ENCODE data around the gene SACS.
"Not testable (repeated sequence)": the region's sequence is repeated elsewhere in the genome, so short reads cannot be mapped to it uniquely, and the experiment has no call there.

The SACS gene

DNA sequence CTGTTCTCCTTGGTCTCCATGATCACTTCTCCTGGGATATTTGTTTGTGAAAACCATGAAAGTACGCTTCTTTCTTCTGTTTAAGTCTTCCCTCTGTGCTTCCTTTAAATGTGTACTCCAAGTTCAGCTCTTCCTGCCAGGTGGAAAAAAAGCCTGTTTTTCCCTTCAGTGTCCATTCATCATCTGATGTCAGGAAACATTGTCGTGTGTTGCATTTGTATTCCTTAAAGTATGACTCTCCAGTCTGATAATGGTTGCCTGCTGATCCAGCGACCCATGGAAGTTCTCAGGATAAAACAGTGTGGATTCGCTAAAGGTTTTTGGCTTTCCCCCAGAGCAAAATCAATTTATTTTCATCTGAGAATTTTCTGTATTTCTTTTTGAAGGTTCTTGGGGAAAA, 22.3 kb downstream of the SACS start:
- H3K79me2 ChIP-seq (ENCODE audit: insufficient read depth, low read length) = no peaks in the 10 kb centered on the region
- H3K36me3 ChIP-seq (ENCODE audit: insufficient read depth, low read length) = no peaks in the 10 kb centered on the region
- no peak overlapping the region for H3K4me3 ChIP-seq (ENCODE audit: low read depth in 1 of 2, low read length in 2 of 2)
- H3K9ac ChIP-seq (ENCODE audit: low read depth, low read length) = no peak overlapping the region
- no peak overlapping the region for H3K4me2 ChIP-seq (ENCODE audit: insufficient read depth, low read length)
- H3K4me1 ChIP-seq (ENCODE audit: insufficient read depth, low read length) = no peaks in the 10 kb centered on the region
- H2AFZ ChIP-seq (ENCODE audit: low read depth, low read length) = no peak overlapping the region
- H3K27ac ChIP-seq (ENCODE audit: low read length) = no peak overlapping the region
- no peaks in the 10 kb centered on the region for H3K9me3 ChIP-seq (ENCODE audit: insufficient read depth, low read length, severe bottlenecking)
- ATAC-seq (ENCODE audit: insufficient read depth, low read depth) (no peak), DNase-seq (no peak)
- no peaks in the 10 kb centered on the region for H3K27me3 ChIP-seq (ENCODE audit: insufficient read depth, low read length, poor library complexity)
- TF ChIP-seq, protein P1, sequence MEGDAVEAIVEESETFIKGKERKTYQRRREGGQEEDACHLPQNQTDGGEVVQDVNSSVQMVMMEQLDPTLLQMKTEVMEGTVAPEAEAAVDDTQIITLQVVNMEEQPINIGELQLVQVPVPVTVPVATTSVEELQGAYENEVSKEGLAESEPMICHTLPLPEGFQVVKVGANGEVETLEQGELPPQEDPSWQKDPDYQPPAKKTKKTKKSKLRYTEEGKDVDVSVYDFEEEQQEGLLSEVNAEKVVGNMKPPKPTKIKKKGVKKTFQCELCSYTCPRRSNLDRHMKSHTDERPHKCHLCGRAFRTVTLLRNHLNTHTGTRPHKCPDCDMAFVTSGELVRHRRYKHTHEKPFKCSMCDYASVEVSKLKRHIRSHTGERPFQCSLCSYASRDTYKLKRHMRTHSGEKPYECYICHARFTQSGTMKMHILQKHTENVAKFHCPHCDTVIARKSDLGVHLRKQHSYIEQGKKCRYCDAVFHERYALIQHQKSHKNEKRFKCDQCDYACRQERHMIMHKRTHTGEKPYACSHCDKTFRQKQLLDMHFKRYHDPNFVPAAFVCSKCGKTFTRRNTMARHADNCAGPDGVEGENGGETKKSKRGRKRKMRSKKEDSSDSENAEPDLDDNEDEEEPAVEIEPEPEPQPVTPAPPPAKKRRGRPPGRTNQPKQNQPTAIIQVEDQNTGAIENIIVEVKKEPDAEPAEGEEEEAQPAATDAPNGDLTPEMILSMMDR (IDR thresholded peaks at IDR 0.05; ENCODE audit: borderline replicate concordance, extremely low read depth, low read length, poor library complexity, severe bottlenecking) = no peak
- no peak for TF ChIP-seq EZH2 (IDR thresholded peaks at IDR 0.05; ENCODE audit: borderline replicate concordance, low read depth, low read length, severe bottlenecking)
- H4K20me1 ChIP-seq (ENCODE audit: insufficient read depth, low read length) = no peaks in the 10 kb centered on the region

DNA sequence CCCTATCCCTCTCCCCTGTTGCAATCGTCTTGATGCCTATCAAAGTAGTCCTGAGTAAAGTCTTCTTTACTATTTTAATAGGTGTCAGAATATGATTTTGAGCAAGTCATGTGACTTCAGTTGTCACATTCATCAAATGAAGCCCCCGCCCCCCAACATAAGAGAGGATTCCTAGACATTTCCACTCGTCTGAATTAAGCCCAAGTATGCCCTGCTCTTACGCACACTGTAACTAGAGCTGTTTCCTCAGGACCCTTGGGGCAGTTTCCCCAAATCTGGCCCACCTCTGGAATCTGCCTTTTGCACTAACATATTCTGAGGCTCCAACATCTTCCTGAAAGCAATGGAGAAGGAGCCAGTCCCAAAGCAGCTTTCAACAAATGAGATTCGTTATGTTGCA, 25.5 kb downstream of the SACS start:
- Histone ChIP-seq H3K9ac (ENCODE audit: low read depth, low read length) (no peak overlapping the region), H3K4me2 (ENCODE audit: insufficient read depth, low read length) (no peak overlapping the region), H4K20me1 (ENCODE audit: insufficient read depth, low read length) (no peaks in the 10 kb centered on the region), H3K27ac (ENCODE audit: low read length) (no peak overlapping the region), H3K79me2 (ENCODE audit: insufficient read depth, low read length) (no peaks in the 10 kb centered on the region), H3K9me3 (ENCODE audit: insufficient read depth, low read length, severe bottlenecking) (no peaks in the 10 kb centered on the region), H2AFZ (ENCODE audit: low read depth, low read length) (no peak overlapping the region), H3K4me1 (ENCODE audit: insufficient read depth, low read length) (no peaks in the 10 kb centered on the region), H3K36me3 (ENCODE audit: insufficient read depth, low read length) (no peaks in the 10 kb centered on the region), H3K4me3 (ENCODE audit: low read depth in 1 of 2, low read length in 2 of 2) (no peak overlapping the region), H3K27me3 (ENCODE audit: insufficient read depth, low read length, poor library complexity) (no peaks in the 10 kb centered on the region)
- no peak for TF ChIP-seq EZH2 (IDR thresholded peaks at IDR 0.05; ENCODE audit: borderline replicate concordance, low read depth, low read length, severe bottlenecking)
- TF ChIP-seq, protein P1 (IDR thresholded peaks at IDR 0.05; ENCODE audit: borderline replicate concordance, extremely low read depth, low read length, poor library complexity, severe bottlenecking) = no peak
- DNase-seq = no peak
- no peak for ATAC-seq (ENCODE audit: insufficient read depth, low read depth)

DNA sequence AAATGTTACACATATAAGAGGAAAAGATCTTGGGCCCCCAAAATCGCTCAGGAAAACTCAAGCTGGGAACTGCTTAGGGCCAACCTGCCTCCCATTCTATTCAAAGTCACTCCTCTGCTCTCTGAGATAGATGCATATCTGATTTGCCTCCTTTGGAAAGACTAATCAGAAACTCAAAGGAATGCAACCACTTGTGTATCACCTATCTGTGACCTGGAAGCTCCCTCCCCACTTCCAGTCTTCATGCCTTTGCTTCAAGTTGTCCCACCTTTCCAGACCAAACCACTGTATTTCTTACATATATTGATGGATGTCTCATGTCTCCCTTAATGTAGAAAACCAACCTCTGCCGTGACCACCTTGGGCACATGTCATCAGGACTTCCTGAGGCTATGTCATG, 32.3 kb downstream of the SACS start:
- H3K36me3 ChIP-seq (ENCODE audit: insufficient read depth, low read length); DNase-seq; H3K27me3 ChIP-seq (ENCODE audit: insufficient read depth, low read length, poor library complexity); H3K4me2 ChIP-seq (ENCODE audit: insufficient read depth, low read length); H3K27ac ChIP-seq (ENCODE audit: low read length); H3K79me2 ChIP-seq (ENCODE audit: insufficient read depth, low read length); H3K4me3 ChIP-seq (ENCODE audit: low read depth in 1 of 2, low read length in 2 of 2); H4K20me1 ChIP-seq (ENCODE audit: insufficient read depth, low read length); H3K9me3 ChIP-seq (ENCODE audit: insufficient read depth, low read length, severe bottlenecking); H3K9ac ChIP-seq (ENCODE audit: low read depth, low read length); H3K4me1 ChIP-seq (ENCODE audit: insufficient read depth, low read length); H2AFZ ChIP-seq (ENCODE audit: low read depth, low read length); ATAC-seq (ENCODE audit: insufficient read depth, low read depth): not testable (repeated sequence)

DNA sequence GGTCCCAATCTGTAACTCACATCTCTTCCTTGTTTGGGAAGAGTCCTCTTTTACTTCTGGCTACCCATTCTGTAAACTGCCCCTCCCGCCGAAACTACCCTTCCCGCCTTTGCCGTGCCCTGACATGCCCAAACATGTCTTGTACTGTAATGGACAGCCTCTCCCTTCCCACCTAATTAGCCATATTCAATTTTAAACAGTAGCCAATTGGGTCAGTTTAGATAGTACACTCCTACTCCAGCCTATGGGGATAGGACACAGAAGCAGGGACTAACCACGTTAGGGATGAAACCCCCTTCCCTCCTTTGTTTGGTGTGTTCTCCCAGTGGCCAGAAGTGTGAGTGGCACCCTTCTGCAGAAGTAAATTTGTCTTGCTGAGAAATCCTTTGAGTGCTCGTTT, 34.2 kb downstream of the SACS start:
- H3K27me3 ChIP-seq (ENCODE audit: insufficient read depth, low read length, poor library complexity) = no peaks in the 10 kb centered on the region
- ATAC-seq (ENCODE audit: insufficient read depth, low read depth) (no peak), DNase-seq (no peak)
- no peaks in the 10 kb centered on the region for H3K36me3 ChIP-seq (ENCODE audit: insufficient read depth, low read length)
- H3K4me1 ChIP-seq (ENCODE audit: insufficient read depth, low read length) = no peaks in the 10 kb centered on the region
- H4K20me1 ChIP-seq (ENCODE audit: insufficient read depth, low read length) = no peaks in the 10 kb centered on the region
- no peaks in the 10 kb centered on the region for H3K79me2 ChIP-seq (ENCODE audit: insufficient read depth, low read length)
- no peak overlapping the region for H3K27ac ChIP-seq (ENCODE audit: low read length)
- no peak overlapping the region for H2AFZ ChIP-seq (ENCODE audit: low read depth, low read length)
- H3K9ac ChIP-seq (ENCODE audit: low read depth, low read length) = no peak overlapping the region
- H3K4me2 ChIP-seq (ENCODE audit: insufficient read depth, low read length) = no peak overlapping the region
- no peak for TF ChIP-seq EZH2 (IDR thresholded peaks at IDR 0.05; ENCODE audit: borderline replicate concordance, low read depth, low read length, severe bottlenecking)
- TF ChIP-seq, protein P1 (IDR thresholded peaks at IDR 0.05; ENCODE audit: borderline replicate concordance, extremely low read depth, low read length, poor library complexity, severe bottlenecking) = no peak
- no peak overlapping the region for H3K4me3 ChIP-seq (ENCODE audit: low read depth in 1 of 2, low read length in 2 of 2)
- no peaks in the 10 kb centered on the region for H3K9me3 ChIP-seq (ENCODE audit: insufficient read depth, low read length, severe bottlenecking)
